ENCODE results near the gene TPCN1.

GRCh38 chr12:113333877-113334785 is 112.9 kb downstream of the TPCN1 start:
- TF ChIP-seq TEAD4 (IDR thresholded peaks at IDR 0.05; ENCODE audit: low read depth, low read length) (no peak), RAD21 (IDR thresholded peaks at IDR 0.05 in 1 of 2, conservative IDR thresholded peaks at IDR 0.05 in 1 of 2; ENCODE audit: low read depth in 2 of 2, low read length in 2 of 2) (no peak), EZH2 (IDR thresholded peaks at IDR 0.05; ENCODE audit: low read depth, low read length, severe bottlenecking) (no peak)

Measured in H1 (cell line).